ENCODE data around the gene RPRD1B.
A peak's percentile ranks its signal among the peaks of the same experiment; 100 is the strongest.

The RPRD1B gene

GRCh38 chr20:38057351-38057972 lies 23.9 kb downstream of the RPRD1B start:
- TF ChIP-seq CTCF (IDR thresholded peaks at IDR 0.05; ENCODE audit: extremely low read depth, missing control alignments) = peak; percentile 65
- DNase-seq (ENCODE audit: low spot score) = peak; percentile 73

- no peak for TF ChIP-seq CTCF (IDR thresholded peaks at IDR 0.05; ENCODE audit: extremely low read depth, missing control alignments)
- no peak for DNase-seq (ENCODE audit: low spot score)
Observed at GRCh38 chr20:38059832-38060231, 26.3 kb downstream of the RPRD1B start.

GRCh38 chr20:38060536-38060935 lies 27.0 kb downstream of the RPRD1B start:
- no peak for DNase-seq (ENCODE audit: low spot score)
- TF ChIP-seq CTCF (IDR thresholded peaks at IDR 0.05; ENCODE audit: extremely low read depth, missing control alignments) = no peak

GRCh38 chr20:38061109-38061508 lies 27.6 kb downstream of the RPRD1B start:
- TF ChIP-seq CTCF (IDR thresholded peaks at IDR 0.05; ENCODE audit: extremely low read depth, missing control alignments) = no peak
- peak; percentile 12 for DNase-seq (ENCODE audit: low spot score)

GRCh38 chr20:38062890-38063289 lies 29.3 kb downstream of the RPRD1B start:
- TF ChIP-seq CTCF (IDR thresholded peaks at IDR 0.05; ENCODE audit: extremely low read depth, missing control alignments) = no peak
- DNase-seq (ENCODE audit: low spot score) = no peak

GRCh38 chr20:38063911-38064530 lies 30.5 kb downstream of the RPRD1B start:
- no peak for TF ChIP-seq CTCF (IDR thresholded peaks at IDR 0.05; ENCODE audit: extremely low read depth, missing control alignments)
- peak; percentile 37 for DNase-seq (ENCODE audit: low spot score)

GRCh38 chr20:38065764-38066375 lies 32.3 kb downstream of the RPRD1B start:
- no peak for DNase-seq (ENCODE audit: low spot score)
- no peak for TF ChIP-seq CTCF (IDR thresholded peaks at IDR 0.05; ENCODE audit: extremely low read depth, missing control alignments)
